HepG2 (cell line): ENCODE results near the gene PEX10. TPM values are rescaled to one million over a fixed set of nuclear protein-coding genes. Genes with fewer than 3 reads are reported as not detected.
"Not testable (repeated sequence)": the region's sequence is repeated elsewhere in the genome, so short reads cannot be mapped to it uniquely, and the experiment has no call there.

Experiments
- ATAC-seq: fragments of 200-7000 bp; cut with Tn5 transposase; 3 replicates; pipeline ENCODE4 v1.9.1; 2020; ENCODE audit warnings: mild to moderate bottlenecking, moderate library complexity
- BruUV-seq: library from RNA; stranded (reverse); fragments of 400-500 nt; replicated peaks from 2 replicates; lab custom pipeline; 2021; lab: Mats Ljungman, UMichigan
- CTCF ChIA-PET: fragments of 300-600 bp; formaldehyde crosslinking; extraction: SDS; loops from one replicate; lab custom pipeline; 2021; ENCODE audit warnings: low total read pairs, inconsistent platforms, low intra/inter-chr PET ratio; lab: Yijun Ruan, JAX
- POLR2A ChIA-PET: fragments of 350-600 bp; sonication (Branson Sonifier 250); formaldehyde crosslinking; loops from one replicate; lab custom pipeline; 2020; ENCODE audit warnings: antibody characterized with exemption, inconsistent platforms; lab: Yijun Ruan, JAX
- DNase-seq: peaks from one replicate; pipeline ENCODE4 v3.0.0-alpha.2; 2015; ENCODE audit warnings: low spot score
- FAIRE-seq: peaks from 3 replicates; lab custom pipeline; 2011; peaks lifted over from hg19 to GRCh38; lab: Jason Lieb, UNC
- H2AFZ ChIP-seq: one replicate; pipeline ENCODE4 v1.6.1; 2011; ENCODE audit warnings: low read length, inconsistent platforms
- H3K27ac ChIP-seq: fragments of 300-600 bp; 3 replicates; pipeline ENCODE4 v1.8.0; 2011; ENCODE audit warnings: mixed run types, mild to moderate bottlenecking, mixed read lengths, low read length, inconsistent platforms; ENCODE audit not compliant: insufficient read depth; ENCODE audit errors: extremely low read length
- H3K27me3 ChIP-seq, 2 experiments: fragments of 200-600 bp in 1 of 2; 2 replicates in 1 of 2; 3 replicates in 1 of 2; pipeline versions ENCODE4 v1.6.0 to v1.8.0; 2011; ENCODE audit warnings: low read length in 2 of 2, mild to moderate bottlenecking in 2 of 2, moderate library complexity in 2 of 2, inconsistent platforms in 1 of 2; ENCODE audit not compliant: insufficient read depth in 2 of 2, control insufficient read depth in 1 of 2
- H3K36me3 ChIP-seq, 2 experiments: fragments of 200-600 bp in 1 of 2; replicated peaks in 1 of 2; 2 replicates in 1 of 2; 3 replicates in 1 of 2; pipeline versions ENCODE4 v1.5.1 to v1.8.0; 2011; ENCODE audit warnings: low read length in 2 of 2, inconsistent platforms in 1 of 2; ENCODE audit not compliant: insufficient read depth in 2 of 2, control insufficient read depth in 1 of 2
- H3K4me1 ChIP-seq: 2 replicates; pipeline ENCODE4 v1.5.1; 2012; ENCODE audit warnings: low read length, inconsistent platforms; ENCODE audit not compliant: insufficient read depth
- H3K4me2 ChIP-seq: 2 replicates; pipeline ENCODE4 v1.6.0; 2011; ENCODE audit warnings: low read depth, low read length, inconsistent platforms
- H3K4me3 ChIP-seq, 3 experiments: fragments of 200-600 bp in 1 of 3; sonication (generic), shearing (Covaris generic) in 1 of 3; replicated peaks in 1 of 3; 2 replicates each; pipeline ENCODE4 v1.5.1; 2011 to 2016; ENCODE audit warnings: low read length in 3 of 3, inconsistent platforms in 2 of 3, low read depth in 2 of 3, mild to moderate bottlenecking in 2 of 3, control low read depth in 1 of 3, mixed read lengths in 1 of 3; ENCODE audit not compliant: insufficient read depth in 1 of 3
- H3K79me2 ChIP-seq: one replicate; pipeline ENCODE4 v1.6.1; 2011; ENCODE audit warnings: low read length, inconsistent platforms; ENCODE audit not compliant: insufficient read depth
- H3K9ac ChIP-seq: 2 replicates; pipeline ENCODE4 v1.6.0; 2011; ENCODE audit warnings: mild to moderate bottlenecking, low read depth, low read length, inconsistent platforms; ENCODE audit not compliant: insufficient read depth
- H3K9me3 ChIP-seq: 2 replicates; pipeline ENCODE4 v1.5.1; 2012; ENCODE audit warnings: mild to moderate bottlenecking, low read length
- H4K20me1 ChIP-seq: 2 replicates; pipeline ENCODE4 v1.6.0; 2011; ENCODE audit warnings: inconsistent platforms, mild to moderate bottlenecking, low read length, moderate library complexity; ENCODE audit not compliant: insufficient read depth
- CTCF ChIP-seq: sonication (generic); formaldehyde crosslinking; IDR thresholded peaks from 2 replicates; pipeline ENCODE4 v1.5.0; 2020; ENCODE audit warnings: mild to moderate bottlenecking, missing genetic modification reagents, moderate library complexity
- HMGA1 ChIP-seq: sonication (generic); formaldehyde crosslinking; conservative IDR thresholded peaks from 2 replicates; pipeline ENCODE4 v1.4.0; 2020; ENCODE audit warnings: missing genetic modification reagents
- IRF2 ChIP-seq: IDR thresholded peaks from 2 replicates; pipeline ENCODE4 v1.6.1; 2018; ENCODE audit warnings: missing genetic modification reagents, missing compliant biosample characterization
- SNAI1 ChIP-seq: sonication (generic); formaldehyde crosslinking; IDR thresholded peaks from 2 replicates; pipeline ENCODE4 v1.5.0; 2020; ENCODE audit warnings: mild to moderate bottlenecking, missing genetic modification reagents, borderline replicate concordance
- ZBTB38 ChIP-seq: sonication (generic); formaldehyde crosslinking; IDR thresholded peaks from 2 replicates; pipeline ENCODE4 v1.5.1; 2020; ENCODE audit warnings: mild to moderate bottlenecking, missing genetic modification reagents
- ZNF253 ChIP-seq: sonication (generic); formaldehyde crosslinking; IDR thresholded peaks from 2 replicates; pipeline ENCODE4 v1.8.0; 2022; ENCODE audit warnings: mild to moderate bottlenecking, missing genetic modification reagents, borderline replicate concordance
- ZNF263 ChIP-seq: sonication (generic); formaldehyde crosslinking; IDR thresholded peaks from 2 replicates; pipeline ENCODE4 v1.4.0; 2020; ENCODE audit warnings: missing genetic modification reagents
- WGBS: methylation state at CpG from one replicate; pipeline ENCODE4 v1.1.6; 2017; ENCODE audit warnings: low lambda C conversion rate; 5-methylcytosine and 5-hydroxymethylcytosine counted together
- in situ Hi-C: cut with HindIII; loops from 2 replicates; pipeline ENCODE4 v1.10.0; 2017; ENCODE audit warnings: low pct_unique_long_range_greater_than_20kb; ENCODE audit not compliant: extremely low pct_ligation_motif_present
- intact Hi-C: fragments of 100-400 bp; cut with micrococcal nuclease; formaldehyde crosslinking; loops from one replicate; pipeline ENCODE4 v1.10.0; 2022; ENCODE audit not compliant: unreplicated experiment
- polyA plus RNA-seq, 8 experiments: library from polyadenylated mRNA; depleted of rRNA in 3 of 8; stranded (reverse) in 7 of 8; unstranded in 1 of 8; fragments of >200 nt; fragmentation: Illumina TruSeq in 4 of 8; extraction: Trizol in 4 of 8; gene quantifications; 2 replicates each; pipeline versions ENCODE4 v1.2.1 to v1.2.3, GENCODE V29; 2011 to 2016; ENCODE audit warnings: low read depth in 4 of 8, missing spikeins in 1 of 8, mixed read lengths in 1 of 8; ENCODE audit not compliant: insufficient read depth in 1 of 8
- total RNA-seq, 5 experiments: library from RNA; depleted of rRNA; stranded (reverse); fragments of >200 nt; fragmentation: Illumina TruSeq; extraction: Trizol; gene quantifications; 2 replicates each; pipeline ENCODE4 v1.2.3, GENCODE V29; 2016; ENCODE audit warnings: low read depth in 1 of 5

The PEX10 gene
- total and polyA plus RNA-seq, 2 of the 13 experiments (the other 11 are each of a cell fraction or from before 2014, with no cell fraction given) = 16.1 to 39.6 TPM

- TF ChIP-seq CTCF (CRISPR knock-in tag) = peak; percentile 73
- TF ChIP-seq ZBTB38 (CRISPR knock-in tag) = no peak
- TF ChIP-seq HMGA1 = no peak
- TF ChIP-seq SNAI1 (CRISPR knock-in tag) = no peak
- no peak for TF ChIP-seq ZNF253 (CRISPR knock-in tag)
- no peak for TF ChIP-seq IRF2 (CRISPR knock-in tag)
These were observed 47.4 kb upstream of the PEX10 start (continued) for GRCh38 chr1:2459757-2460156.

- H3K9ac ChIP-seq, H3K9me3 ChIP-seq, DNase-seq, FAIRE-seq, in situ Hi-C loops, H3K27ac ChIP-seq, CTCF ChIA-PET, POLR2A ChIA-PET, intact Hi-C loops, H3K79me2 ChIP-seq, H3K36me3 ChIP-seq, H3K4me1 ChIP-seq, H4K20me1 ChIP-seq, H3K4me2 ChIP-seq, H3K4me3 ChIP-seq, ATAC-seq, H2AFZ ChIP-seq, BruUV-seq: not testable (repeated sequence)
- H3K27me3 ChIP-seq = peaks cover 28 to 93% of the 10 kb centered on the region in 2 experiments; a peak in 4 of 5 replicates
- peak; percentile 60 for TF ChIP-seq ZNF263
- WGBS = 40% methylated on average over 13 of the region's 16 CpGs
These were observed 46.9 kb upstream of the PEX10 start for GRCh38 chr1:2459102-2459753.
